Duodenal mucosa (tissue), 2 donors: Measurements from ENCODE around the gene CTAGE4.
"Not testable (repeated sequence)": the region's sequence is repeated elsewhere in the genome, so short reads cannot be mapped to it uniquely, and the experiment has no call there.

Source experiments
- H3K27ac ChIP-seq: one replicate; pipeline ENCODE4 v1.7.0; 2013; ENCODE audit warnings: low read depth, low read length
- H3K27me3 ChIP-seq, 2 donors: one replicate each; pipeline ENCODE4 v1.7.0; 2013; ENCODE audit warnings: low read length in 2 of 2, control low read depth in 1 of 2; ENCODE audit not compliant: insufficient read depth in 2 of 2, control insufficient read depth in 1 of 2
- H3K36me3 ChIP-seq, 2 donors: one replicate each; pipeline ENCODE4 v1.7.0; 2013; ENCODE audit warnings: low read length in 2 of 2, control low read depth in 1 of 2; ENCODE audit not compliant: insufficient read depth in 2 of 2, control insufficient read depth in 1 of 2
- H3K4me1 ChIP-seq, 2 donors: one replicate each; pipeline ENCODE4 v1.7.0; 2013; ENCODE audit warnings: low read length in 2 of 2, control low read depth in 1 of 2; ENCODE audit not compliant: insufficient read depth in 2 of 2, control insufficient read depth in 1 of 2
- H3K4me3 ChIP-seq, 2 donors: one replicate each; pipeline ENCODE4 v1.7.0; 2013; ENCODE audit warnings: low read length in 2 of 2, low read depth in 1 of 2
- H3K9ac ChIP-seq, 2 donors: one replicate each; pipeline ENCODE4 v1.7.0; 2013; ENCODE audit warnings: low read length in 2 of 2, low read depth in 1 of 2
- H3K9me3 ChIP-seq, 2 donors: one replicate each; pipeline ENCODE4 v1.7.0; 2013; ENCODE audit warnings: low read length in 2 of 2, control low read depth in 1 of 2; ENCODE audit not compliant: control insufficient read depth in 1 of 2

Gene CTAGE4

DNA sequence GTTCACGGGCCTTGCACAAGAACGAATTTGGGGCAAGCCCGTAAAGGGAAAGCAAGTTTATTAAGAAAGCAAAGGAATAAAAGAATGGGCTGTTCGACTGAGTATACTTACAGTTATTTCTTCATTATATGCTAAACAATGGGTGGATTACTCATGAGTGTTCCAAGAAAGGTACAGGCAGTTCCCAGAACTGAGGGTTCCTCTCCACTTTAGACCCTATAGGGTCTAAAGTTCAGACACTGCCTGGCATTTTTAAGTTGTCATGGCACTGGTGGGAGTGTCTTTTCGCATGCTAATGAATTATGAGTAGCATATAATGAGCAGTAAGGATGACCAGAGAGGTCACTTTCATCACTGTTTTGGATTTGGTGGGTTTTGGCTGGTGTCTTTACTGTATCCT lies 22.0 kb downstream of the CTAGE4 start:
- H3K9me3 ChIP-seq, H3K36me3 ChIP-seq, H3K9ac ChIP-seq, H3K27ac ChIP-seq, H3K4me1 ChIP-seq, H3K4me3 ChIP-seq, H3K27me3 ChIP-seq: not testable (repeated sequence)

DNA sequence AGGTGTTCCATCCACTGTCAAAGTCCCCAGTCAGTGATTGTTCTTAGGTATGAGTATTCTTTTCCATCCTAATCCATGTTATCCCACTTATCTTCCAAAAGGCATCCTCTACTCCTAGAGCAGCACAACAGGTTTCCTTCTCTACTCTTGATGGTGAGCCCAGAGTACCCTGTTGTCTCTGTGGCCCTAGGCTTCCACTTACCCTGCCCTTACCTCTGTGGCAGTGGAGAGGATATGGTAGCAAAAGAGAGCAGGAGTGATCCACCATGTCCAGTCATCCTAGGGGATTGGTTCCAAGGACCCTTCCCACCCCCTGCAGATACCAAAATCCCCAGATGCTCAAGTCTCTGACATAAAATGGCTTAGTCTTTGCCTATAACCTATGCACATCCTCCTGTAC lies 33.9 kb downstream of the CTAGE4 start:
- not testable (repeated sequence) for H3K27me3 ChIP-seq, H3K9me3 ChIP-seq, H3K27ac ChIP-seq, H3K4me3 ChIP-seq, H3K9ac ChIP-seq, H3K36me3 ChIP-seq, H3K4me1 ChIP-seq

DNA sequence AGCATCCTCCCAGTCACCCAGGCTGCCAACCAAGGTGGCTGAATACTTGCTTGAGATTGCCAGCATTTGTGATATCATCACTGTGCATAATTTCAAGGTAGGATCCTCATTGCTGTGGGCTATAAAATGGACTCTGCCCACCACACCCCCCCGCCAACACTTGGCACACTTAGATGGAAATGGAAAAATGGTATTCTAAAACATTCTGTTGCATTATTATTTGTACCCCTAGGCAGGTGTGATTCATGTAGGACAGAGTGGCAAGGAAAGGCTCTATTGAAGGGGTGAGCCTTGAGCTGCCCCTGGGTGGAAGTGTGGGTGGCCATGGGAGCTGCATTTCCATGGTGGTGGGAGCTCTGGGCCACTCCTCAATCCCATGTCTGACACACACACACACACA lies 35.3 kb downstream of the CTAGE4 start:
- H3K4me3 ChIP-seq, H3K4me1 ChIP-seq, H3K9ac ChIP-seq, H3K27me3 ChIP-seq, H3K9me3 ChIP-seq, H3K27ac ChIP-seq, H3K36me3 ChIP-seq: not testable (repeated sequence)

DNA sequence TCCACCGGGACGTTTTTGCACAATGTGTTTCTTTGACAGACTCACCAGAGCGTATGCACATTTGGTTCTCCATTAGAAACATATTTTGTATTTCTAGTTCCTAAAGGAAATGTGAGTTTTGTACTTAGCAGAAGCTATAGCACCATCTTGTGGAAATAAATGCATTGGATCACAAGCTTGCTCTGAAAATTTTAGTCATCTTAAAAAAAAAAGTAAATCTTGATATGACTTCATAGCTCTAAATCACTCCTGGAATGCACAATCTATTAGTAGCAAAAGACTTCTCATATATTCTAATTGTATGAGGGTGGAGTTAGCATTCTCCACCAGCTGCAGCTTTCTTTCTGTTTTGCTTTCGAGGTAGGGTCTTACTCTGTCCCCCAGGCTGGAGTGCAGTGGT lies 35.9 kb downstream of the CTAGE4 start:
- not testable (repeated sequence) for H3K4me1 ChIP-seq, H3K36me3 ChIP-seq, H3K4me3 ChIP-seq, H3K27me3 ChIP-seq, H3K9me3 ChIP-seq, H3K27ac ChIP-seq, H3K9ac ChIP-seq

DNA sequence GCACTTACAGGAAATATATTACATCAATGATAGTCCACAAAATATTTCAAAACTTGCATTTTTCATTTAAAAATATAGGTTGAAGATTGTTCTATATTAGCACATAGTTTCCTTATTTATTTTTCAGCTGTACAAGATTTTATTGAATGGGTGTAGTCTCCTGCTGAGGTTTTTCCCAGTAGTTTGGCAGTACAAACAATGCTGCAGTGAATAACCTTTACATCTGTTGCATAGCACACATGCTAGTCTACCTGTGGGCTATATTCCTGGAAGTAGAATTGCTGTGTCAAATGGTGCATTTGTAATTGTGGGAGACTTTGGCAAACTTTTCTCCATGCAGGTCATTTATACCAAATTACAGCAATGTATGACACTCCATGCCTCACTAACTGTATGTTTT lies 37.3 kb downstream of the CTAGE4 start:
- H3K4me1 ChIP-seq, H3K27me3 ChIP-seq, H3K9ac ChIP-seq, H3K27ac ChIP-seq, H3K9me3 ChIP-seq, H3K4me3 ChIP-seq, H3K36me3 ChIP-seq: not testable (repeated sequence)

DNA sequence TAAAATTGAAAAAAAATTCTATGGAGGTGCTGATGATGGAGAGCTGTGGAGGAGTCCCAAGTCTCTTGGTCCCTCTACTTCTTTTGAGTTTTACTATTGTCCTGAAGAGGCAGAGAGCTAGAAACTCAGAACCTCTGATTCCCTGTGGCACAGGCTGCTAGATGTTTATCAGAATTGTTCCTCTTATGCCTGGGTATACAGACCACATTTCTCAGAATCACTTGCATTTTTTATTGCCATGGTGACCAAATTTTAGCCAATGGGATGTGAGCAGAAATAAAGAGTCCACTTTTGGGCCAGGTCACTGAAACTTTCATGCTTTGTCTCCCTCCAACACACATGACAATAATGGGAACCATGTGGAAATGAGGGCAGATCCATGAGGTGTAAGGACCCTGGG lies 40.4 kb downstream of the CTAGE4 start:
- H3K9me3 ChIP-seq, H3K36me3 ChIP-seq, H3K27me3 ChIP-seq, H3K9ac ChIP-seq, H3K4me3 ChIP-seq, H3K4me1 ChIP-seq, H3K27ac ChIP-seq: not testable (repeated sequence)

DNA sequence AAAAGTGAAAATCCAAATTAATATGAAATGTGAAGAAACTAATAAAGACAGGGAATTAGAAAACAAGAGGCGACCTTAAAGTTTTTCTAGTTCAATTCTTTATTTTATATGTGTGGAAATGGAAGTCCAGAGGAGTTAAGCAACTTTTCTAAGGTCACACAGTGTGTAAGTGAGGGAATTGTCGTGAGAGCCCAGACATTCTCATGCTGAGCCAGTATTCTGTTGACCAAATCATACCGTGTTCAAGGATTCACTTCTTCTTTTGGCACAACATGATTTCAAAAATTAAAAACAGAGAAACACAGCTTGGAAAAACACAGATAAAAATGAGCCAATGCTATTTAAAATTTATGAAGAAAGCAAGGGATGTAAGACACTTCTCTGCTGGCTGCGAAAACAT lies 43.6 kb downstream of the CTAGE4 start:
- not testable (repeated sequence) for H3K9me3 ChIP-seq, H3K9ac ChIP-seq, H3K36me3 ChIP-seq, H3K4me1 ChIP-seq, H3K4me3 ChIP-seq, H3K27me3 ChIP-seq, H3K27ac ChIP-seq

DNA sequence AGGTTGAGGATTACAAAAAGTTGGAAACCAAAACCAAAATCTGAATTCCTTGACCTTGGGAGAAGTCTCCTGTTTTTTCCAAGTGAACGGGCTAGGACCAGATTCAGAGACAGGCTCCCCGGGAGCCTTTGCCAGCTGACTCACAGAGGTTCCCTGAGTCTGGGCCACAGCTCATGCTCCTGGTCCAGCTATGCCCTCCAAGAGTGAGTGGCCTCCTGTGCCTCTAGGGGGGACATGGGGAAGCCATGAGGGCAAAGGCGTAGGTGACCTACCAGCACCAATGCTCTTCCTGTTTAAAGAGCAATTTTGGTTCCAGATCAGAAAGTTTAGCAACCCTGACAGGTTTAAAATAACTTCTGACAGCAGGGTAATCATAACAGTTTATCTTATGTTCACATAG lies 45.5 kb downstream of the CTAGE4 start:
- not testable (repeated sequence) for H3K4me1 ChIP-seq, H3K4me3 ChIP-seq, H3K9me3 ChIP-seq, H3K36me3 ChIP-seq, H3K27me3 ChIP-seq, H3K9ac ChIP-seq, H3K27ac ChIP-seq

DNA sequence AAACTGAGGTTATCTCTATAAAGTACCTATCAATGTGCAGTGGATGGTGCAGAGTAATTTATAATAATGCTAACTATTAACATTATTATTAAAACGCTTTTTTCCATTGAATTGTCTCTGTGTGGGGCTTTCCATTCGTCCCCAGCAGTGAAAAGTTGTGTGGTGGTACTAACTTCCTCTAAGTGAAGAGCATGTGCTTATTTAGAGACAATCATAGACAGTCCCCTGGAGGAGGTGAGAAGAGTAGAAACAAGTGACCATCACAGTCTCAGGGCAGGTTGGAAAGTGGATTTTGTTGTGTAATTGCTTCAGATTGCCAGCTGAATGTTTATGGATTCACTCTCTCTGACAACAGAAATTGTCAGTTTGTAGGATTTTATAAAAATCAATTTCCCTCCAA lies 47.8 kb downstream of the CTAGE4 start:
- not testable (repeated sequence) for H3K4me3 ChIP-seq, H3K27ac ChIP-seq, H3K9me3 ChIP-seq, H3K27me3 ChIP-seq, H3K4me1 ChIP-seq, H3K9ac ChIP-seq, H3K36me3 ChIP-seq

DNA sequence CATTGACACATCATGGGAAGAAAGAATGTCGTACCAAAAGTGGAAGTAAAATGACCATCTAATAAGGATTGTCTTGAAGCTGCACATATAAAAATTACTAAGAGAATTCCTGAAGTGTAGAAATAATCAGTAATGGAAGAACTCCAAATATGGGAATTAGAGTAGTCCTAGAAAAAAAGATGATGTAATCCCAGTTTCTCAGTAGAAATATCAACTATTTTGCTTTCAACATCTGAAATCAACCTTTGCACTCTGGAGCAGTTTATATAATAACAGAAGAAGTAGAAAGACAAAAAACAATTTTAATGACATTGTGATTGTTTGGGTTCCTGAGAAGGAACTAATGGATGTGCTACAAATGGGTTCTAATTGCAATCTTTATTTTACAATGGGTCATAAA lies 49.8 kb downstream of the CTAGE4 start:
- H3K36me3 ChIP-seq, H3K9ac ChIP-seq, H3K4me3 ChIP-seq, H3K9me3 ChIP-seq, H3K27ac ChIP-seq, H3K4me1 ChIP-seq, H3K27me3 ChIP-seq: not testable (repeated sequence)
